Measurements from ENCODE around the gene BICRA.

GRCh38 chr19:47641891-47642485 lies 33.1 kb downstream of the BICRA start:
- TF ChIP-seq RFX5 (IDR thresholded peaks at IDR 0.05; ENCODE audit: low read length), result no peak
- TF ChIP-seq POLR2AphosphoS5 (IDR thresholded peaks at IDR 0.05; ENCODE audit: low read depth, low read length), result no peak
- no peak for TF ChIP-seq CTCF (IDR thresholded peaks at IDR 0.05)
- TF ChIP-seq TAF1 (IDR thresholded peaks at IDR 0.05; ENCODE audit: borderline replicate concordance, low read depth, low read length), result no peak

All from SK-N-SH (cell line).